HEK293 (cell line): Measurements from ENCODE around the gene TBK1.

Experiments
- CTCF ChIA-PET: fragments of 350-600 bp; formaldehyde crosslinking; extraction: SDS; loops from one replicate; lab custom pipeline; 2021; ENCODE audit warnings: antibody characterized with exemption; lab: Yijun Ruan, JAX
- POLR2A ChIA-PET: fragments of 300-600 bp; formaldehyde crosslinking; extraction: SDS; loops from one replicate; lab custom pipeline; 2020; ENCODE audit warnings: antibody characterized with exemption, inconsistent platforms; lab: Yijun Ruan, JAX
- H3K27ac ChIP-seq: fragments of 200-500 bp; sonication (Bioruptor generic); 2 replicates; pipeline ENCODE4 v1.5.1; 2014; ENCODE audit warnings: low read depth, low read length, control low read depth, inconsistent platforms; ENCODE audit errors: extremely low read depth
- H3K36me3 ChIP-seq, 2 experiments: fragments of 200-500 bp in 1 of 2; sonication (Bioruptor generic) in 1 of 2; 1 replicate in 1 of 2; 2 replicates in 1 of 2; pipeline ENCODE4 v1.5.1; 2014 to 2017; ENCODE audit warnings: inconsistent platforms in 2 of 2, low read length in 2 of 2; ENCODE audit not compliant: control insufficient read depth in 2 of 2, insufficient read depth in 1 of 2
- H3K4me1 ChIP-seq: fragments of 200-500 bp; sonication (Bioruptor generic); 2 replicates; pipeline ENCODE4 v1.5.1; 2014; ENCODE audit warnings: mild to moderate bottlenecking, low read length, inconsistent platforms; ENCODE audit not compliant: control insufficient read depth, insufficient read depth
- H3K4me3 ChIP-seq: 2 replicates; pipeline ENCODE4 v1.5.1; 2011; ENCODE audit warnings: low read depth, mild to moderate bottlenecking, control low read depth, low read length, moderate library complexity
- H3K9me3 ChIP-seq: fragments of 200-500 bp; sonication (Bioruptor generic); 2 replicates; pipeline ENCODE4 v1.5.1; 2014; ENCODE audit warnings: low read depth, low read length, inconsistent platforms; ENCODE audit not compliant: control insufficient read depth, insufficient read depth
- AEBP2 ChIP-seq: fragments of 450-650 bp; formaldehyde crosslinking; IDR thresholded peaks from 2 replicates; pipeline ENCODE4 v1.5.1; 2016; ENCODE audit warnings: missing biosample characterization, missing genetic modification characterization, borderline replicate concordance
- BCL11A ChIP-seq: fragments of 450-650 bp; formaldehyde crosslinking; IDR thresholded peaks from 2 replicates; pipeline ENCODE4 v1.5.1; 2016; ENCODE audit warnings: low read depth, missing biosample characterization, missing genetic modification characterization
- BCL11B ChIP-seq: fragments of 450-650 bp; formaldehyde crosslinking; IDR thresholded peaks from 2 replicates; pipeline ENCODE4 v1.5.1; 2016; ENCODE audit warnings: low read depth, missing biosample characterization, missing genetic modification characterization
- MZF1 ChIP-seq: fragments of 450-650 bp; formaldehyde crosslinking; IDR thresholded peaks from 2 replicates; pipeline ENCODE4 v1.5.1; 2017; ENCODE audit warnings: missing biosample characterization, missing genetic modification characterization, borderline replicate concordance
- PRDM2 ChIP-seq: fragments of 450-650 bp; formaldehyde crosslinking; IDR thresholded peaks from 2 replicates; pipeline ENCODE4 v1.5.1; 2016; ENCODE audit warnings: missing biosample characterization, missing genetic modification characterization, borderline replicate concordance
- TRIM28 ChIP-seq: IDR thresholded peaks from 2 replicates; pipeline ENCODE4 v1.6.1; 2011; ENCODE audit warnings: low read length, control low read depth, borderline replicate concordance
- ZBTB21 ChIP-seq: fragments of 450-650 bp; formaldehyde crosslinking; IDR thresholded peaks from 2 replicates; pipeline ENCODE4 v1.5.1; 2017; ENCODE audit warnings: missing biosample characterization, missing genetic modification characterization
- ZNF114 ChIP-seq: fragments of 450-650 bp; formaldehyde crosslinking; IDR thresholded peaks from 2 replicates; pipeline ENCODE4 v1.5.0; 2017; ENCODE audit warnings: missing biosample characterization, missing genetic modification characterization
- ZNF146 ChIP-seq: fragments of 450-650 bp; formaldehyde crosslinking; IDR thresholded peaks from 2 replicates; pipeline ENCODE4 v1.5.1; 2016; ENCODE audit warnings: missing biosample characterization, missing genetic modification characterization
- ZNF16 ChIP-seq: fragments of 450-650 bp; formaldehyde crosslinking; IDR thresholded peaks from 2 replicates; pipeline ENCODE4 v1.5.1; 2016; ENCODE audit warnings: low read depth, missing biosample characterization, missing genetic modification characterization
- ZNF202 ChIP-seq: fragments of 450-650 bp; formaldehyde crosslinking; IDR thresholded peaks from 2 replicates; pipeline ENCODE4 v1.5.1; 2016; ENCODE audit warnings: missing biosample characterization, missing genetic modification characterization, borderline replicate concordance
- ZNF248 ChIP-seq: fragments of 450-650 bp; formaldehyde crosslinking; IDR thresholded peaks from 2 replicates; pipeline ENCODE4 v1.5.1; 2017; ENCODE audit warnings: missing biosample characterization, missing genetic modification characterization
- ZNF354C ChIP-seq: fragments of 450-650 bp; formaldehyde crosslinking; IDR thresholded peaks from 2 replicates; pipeline ENCODE4 v1.5.1; 2016; ENCODE audit warnings: missing biosample characterization, missing genetic modification characterization, low read depth, borderline replicate concordance
- ZNF391 ChIP-seq: fragments of 450-650 bp; formaldehyde crosslinking; IDR thresholded peaks from 2 replicates; pipeline ENCODE4 v1.5.1; 2016; ENCODE audit warnings: low read depth, missing biosample characterization, missing genetic modification characterization, borderline replicate concordance
- ZNF404 ChIP-seq: fragments of 450-650 bp; formaldehyde crosslinking; IDR thresholded peaks from 2 replicates; pipeline ENCODE4 v1.5.1; 2017; ENCODE audit warnings: missing biosample characterization, missing genetic modification characterization
- ZNF530 ChIP-seq: fragments of 450-650 bp; formaldehyde crosslinking; IDR thresholded peaks from 2 replicates; pipeline ENCODE4 v1.5.1; 2016; ENCODE audit warnings: low read depth, missing biosample characterization, missing genetic modification characterization
- ZNF585B ChIP-seq: fragments of 450-650 bp; formaldehyde crosslinking; IDR thresholded peaks from 2 replicates; pipeline ENCODE4 v1.5.1; 2016; ENCODE audit warnings: missing biosample characterization, missing genetic modification characterization
- ZNF660 ChIP-seq: fragments of 450-650 bp; IDR thresholded peaks from 2 replicates; pipeline ENCODE4 v1.5.1; 2018; ENCODE audit warnings: missing biosample characterization, mild to moderate bottlenecking, missing genetic modification characterization
- ZNF747 ChIP-seq: fragments of 450-650 bp; formaldehyde crosslinking; IDR thresholded peaks from 2 replicates; pipeline ENCODE4 v1.5.1; 2016; ENCODE audit warnings: missing biosample characterization, missing genetic modification characterization
- ZNF792 ChIP-seq: fragments of 450-650 bp; formaldehyde crosslinking; IDR thresholded peaks from 2 replicates; pipeline ENCODE4 v1.5.1; 2016; ENCODE audit warnings: missing biosample characterization, missing genetic modification characterization
- ZNF830 ChIP-seq: fragments of 450-650 bp; IDR thresholded peaks from 2 replicates; pipeline ENCODE4 v1.5.0; 2018; ENCODE audit warnings: missing biosample characterization, missing genetic modification characterization, low read depth, mild to moderate bottlenecking, moderate library complexity

TBK1 gene

GRCh38 chr12:64500394-64500793 is 48.5 kb downstream of the TBK1 start (continued):
- no peak for TF ChIP-seq BCL11B (tag by site-specific recombination)
- no peak for TF ChIP-seq ZNF404 (tag by site-specific recombination)
- no peak for TF ChIP-seq ZNF354C (tag by site-specific recombination)
- TF ChIP-seq ZBTB21 (tag by site-specific recombination), result no peak
- no peak for TF ChIP-seq ZNF660
- no peak for TF ChIP-seq MZF1 (tag by site-specific recombination)
- no peak for TF ChIP-seq ZNF747 (tag by site-specific recombination)
- no peak for TF ChIP-seq ZNF585B (tag by site-specific recombination)

- H3K9me3 ChIP-seq, result no peaks in the 10 kb centered on the region
- TF ChIP-seq AEBP2 (tag by site-specific recombination), result no peak
- TF ChIP-seq ZNF830, result no peak
- no peak for TF ChIP-seq MZF1 (tag by site-specific recombination)
- TF ChIP-seq ZNF248 (tag by site-specific recombination), result no peak
- no peak for TF ChIP-seq PRDM2
- TF ChIP-seq ZNF146 (tag by site-specific recombination), result no peak
- TF ChIP-seq ZNF792 (tag by site-specific recombination), result no peak
- TF ChIP-seq BCL11A (tag by site-specific recombination), result no peak
- TF ChIP-seq ZNF391 (tag by site-specific recombination), result no peak
- no peak for TF ChIP-seq ZNF114
- no peak for TF ChIP-seq ZNF530 (tag by site-specific recombination)
- no peak for TF ChIP-seq ZNF16 (tag by site-specific recombination)
- TF ChIP-seq ZNF202 (tag by site-specific recombination), result no peak
- TF ChIP-seq TRIM28, result no peak
- POLR2A ChIA-PET, result no interaction called here
- peaks cover 44 to 46% of the 10 kb centered on the region in 2 experiments for H3K36me3 ChIP-seq
- CTCF ChIA-PET, result no interaction called here
- H3K4me1 ChIP-seq, result no peaks in the 10 kb centered on the region
- H3K4me3 ChIP-seq, result no peak overlapping the region
- H3K27ac ChIP-seq, result no peak overlapping the region
Observed at GRCh38 chr12:64501486-64501885, 49.6 kb downstream of the TBK1 start.
